HG03378 (cell line): ENCODE measurements around the gene COL6A3.

Experiments
- ATAC-seq: cut with Tn5 transposase; IDR thresholded peaks from one replicate; pipeline ENCODE4 v1.9.1; 2021; ENCODE audit warnings: mild to moderate bottlenecking, moderate library complexity; ENCODE audit not compliant: unreplicated experiment

COL6A3 gene

DNA sequence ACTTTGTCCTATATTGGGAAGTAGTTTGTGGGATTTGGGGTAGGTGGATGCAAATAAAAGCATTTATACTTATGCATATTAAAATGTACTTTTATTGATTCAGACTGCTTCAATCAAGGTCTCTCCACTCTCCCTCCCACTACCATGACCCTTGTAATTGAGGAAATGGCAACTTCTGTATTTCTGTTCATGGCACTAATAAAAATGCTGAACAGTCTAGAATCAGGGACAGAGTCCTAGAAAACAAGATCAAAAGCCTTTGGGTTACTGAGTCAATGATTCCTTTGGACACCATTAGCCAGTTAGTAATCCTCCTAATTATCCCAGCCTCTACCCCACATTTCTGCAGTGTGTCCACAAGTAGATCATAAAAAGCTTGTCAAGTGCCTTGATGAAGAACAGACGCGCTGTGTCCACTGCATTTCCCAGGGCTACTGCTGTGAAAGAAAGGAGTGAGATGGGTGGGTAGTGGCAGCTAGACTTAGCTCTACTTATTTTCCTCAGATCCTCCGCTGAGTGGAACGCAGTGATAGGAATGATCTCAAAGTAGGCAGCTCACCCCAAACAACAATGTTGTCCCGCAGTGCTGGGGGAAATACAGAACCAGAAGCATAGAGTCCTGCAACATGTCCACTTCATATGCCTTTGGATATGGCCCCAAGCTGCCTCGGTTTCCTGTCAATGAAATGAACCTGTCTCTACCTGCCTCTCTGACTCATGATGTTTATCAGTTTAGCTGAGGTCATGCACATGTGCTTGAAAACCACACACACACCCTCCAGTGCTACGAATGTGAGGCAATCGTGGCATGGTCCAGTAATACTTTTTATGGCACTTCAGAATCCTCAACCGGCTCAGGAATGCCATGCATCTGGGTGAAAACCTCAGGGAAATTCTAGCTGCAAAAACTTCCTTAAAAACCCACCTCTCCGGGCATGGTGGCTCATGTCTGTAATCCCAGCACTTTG lies 115.5 kb downstream of the COL6A3 start:
- ATAC-seq, result no peak

DNA sequence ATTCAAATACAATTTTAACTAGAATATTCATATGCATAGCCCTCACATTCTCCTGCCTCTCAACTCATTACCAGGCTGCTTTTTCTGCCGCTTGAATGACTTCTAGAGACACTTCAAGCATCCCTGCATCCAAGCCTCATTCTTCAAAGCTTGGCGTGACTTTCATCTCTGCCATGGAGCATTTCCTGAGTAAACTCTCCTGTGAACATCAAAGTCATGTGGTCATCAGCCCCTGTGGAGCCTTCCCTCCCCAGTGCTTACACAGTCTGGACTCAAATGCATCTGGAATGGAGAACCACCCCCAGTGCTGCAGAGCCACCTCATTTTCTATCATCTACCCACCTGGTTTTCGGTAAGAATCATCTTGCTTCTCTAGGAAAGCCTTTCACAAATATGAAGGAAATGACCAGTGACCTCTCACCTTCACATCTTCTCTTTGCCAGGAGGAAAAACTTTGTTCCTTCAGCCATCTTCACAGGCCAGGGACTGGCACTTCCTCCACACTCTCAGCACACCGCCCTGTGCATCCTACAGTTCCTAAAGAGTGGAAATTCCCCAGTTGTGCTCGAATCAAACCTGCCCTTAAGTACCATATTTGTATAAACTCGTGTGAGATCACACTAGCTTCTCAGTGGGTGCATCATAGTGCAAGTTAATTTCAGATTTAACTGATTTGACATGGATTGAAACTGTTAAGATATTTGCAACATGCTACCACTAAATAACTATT lies 116.4 kb downstream of the COL6A3 start:
- ATAC-seq, result no peak

DNA sequence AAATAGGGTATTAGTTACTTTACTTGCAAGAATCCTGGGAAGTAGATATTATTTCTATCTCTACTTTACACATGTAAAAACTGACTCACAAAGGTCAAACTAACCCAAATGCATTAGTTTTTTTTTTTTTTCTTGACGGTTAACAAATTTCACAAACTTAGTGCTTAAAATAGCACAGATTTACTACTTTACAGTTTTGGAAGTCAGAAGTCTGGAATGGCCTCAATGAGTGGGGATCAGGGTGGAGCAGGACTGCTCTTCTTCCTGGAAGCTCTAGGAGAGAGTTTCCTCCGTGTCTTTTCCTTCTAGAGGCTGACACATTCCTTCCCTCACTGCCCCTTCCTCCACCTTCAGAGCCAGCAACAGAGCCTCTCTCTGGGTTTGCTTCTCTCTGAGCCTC lies 117.2 kb downstream of the COL6A3 start:
- ATAC-seq, result no peak

DNA sequence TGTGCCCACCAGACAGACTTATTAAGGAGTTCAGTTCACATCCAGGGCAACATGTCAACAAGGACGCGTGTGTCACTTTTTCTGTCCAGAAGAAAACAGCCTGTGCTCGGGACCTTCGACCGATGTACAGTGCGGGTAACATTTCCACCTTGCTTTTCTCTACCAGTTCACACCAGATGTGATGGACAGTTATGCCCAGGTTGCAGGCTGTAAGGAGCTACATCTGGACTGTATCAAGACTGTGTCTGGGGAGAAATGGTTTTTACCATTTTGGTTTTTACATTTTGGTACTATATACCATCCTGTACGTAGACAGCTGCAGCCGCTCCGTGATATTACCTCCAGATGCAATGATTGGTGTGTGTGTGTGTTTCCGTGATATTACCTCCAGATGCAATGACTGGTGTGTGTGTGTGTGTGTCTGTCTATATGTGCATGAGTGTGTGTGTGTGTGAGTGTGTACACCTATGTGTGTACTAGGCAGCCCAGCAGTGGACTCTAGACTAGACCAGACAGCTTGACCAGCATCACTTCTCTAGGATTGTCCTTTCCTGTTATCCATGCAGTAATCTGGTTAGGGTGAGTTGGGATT lies 118.0 kb downstream of the COL6A3 start:
- no peak for ATAC-seq

DNA sequence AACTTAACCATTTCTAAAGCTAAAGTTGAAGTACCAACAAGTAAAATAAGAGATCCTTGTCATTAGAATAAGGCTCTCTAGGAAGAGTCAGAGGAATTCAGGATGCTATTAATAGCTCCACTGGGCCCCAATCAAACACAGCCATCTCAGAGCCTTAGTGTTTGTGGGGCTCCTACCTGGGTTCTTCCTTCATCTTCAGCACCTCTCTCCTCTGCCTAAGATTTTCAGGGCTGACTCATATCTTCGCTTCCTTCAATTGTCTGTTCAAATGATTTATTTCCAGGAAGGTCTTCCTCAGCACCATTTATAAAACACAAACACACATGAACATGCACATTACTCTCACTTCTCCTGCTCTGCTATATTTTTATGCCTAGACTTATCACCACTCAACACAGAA lies 119.5 kb downstream of the COL6A3 start:
- ATAC-seq, result no peak

DNA sequence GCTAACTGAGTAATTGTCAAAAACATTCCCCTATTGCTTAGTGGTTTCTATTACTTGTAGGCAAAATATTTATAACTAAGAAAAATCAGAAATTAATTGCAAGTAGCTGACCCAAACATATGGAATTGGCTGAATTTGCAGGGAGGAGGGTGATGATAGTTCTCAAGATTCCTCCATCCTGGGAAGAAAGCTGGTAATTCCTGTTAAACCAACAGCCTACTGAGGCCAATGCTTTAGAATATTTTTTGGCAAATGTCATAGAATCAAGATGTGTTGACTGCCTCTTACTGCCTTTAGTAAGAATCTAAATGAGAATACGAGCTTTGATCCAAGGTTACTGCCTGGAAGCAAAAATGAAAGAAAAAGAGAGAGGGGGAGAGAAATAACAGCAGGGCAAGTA lies 120.0 kb downstream of the COL6A3 start:
- no peak for ATAC-seq

DNA sequence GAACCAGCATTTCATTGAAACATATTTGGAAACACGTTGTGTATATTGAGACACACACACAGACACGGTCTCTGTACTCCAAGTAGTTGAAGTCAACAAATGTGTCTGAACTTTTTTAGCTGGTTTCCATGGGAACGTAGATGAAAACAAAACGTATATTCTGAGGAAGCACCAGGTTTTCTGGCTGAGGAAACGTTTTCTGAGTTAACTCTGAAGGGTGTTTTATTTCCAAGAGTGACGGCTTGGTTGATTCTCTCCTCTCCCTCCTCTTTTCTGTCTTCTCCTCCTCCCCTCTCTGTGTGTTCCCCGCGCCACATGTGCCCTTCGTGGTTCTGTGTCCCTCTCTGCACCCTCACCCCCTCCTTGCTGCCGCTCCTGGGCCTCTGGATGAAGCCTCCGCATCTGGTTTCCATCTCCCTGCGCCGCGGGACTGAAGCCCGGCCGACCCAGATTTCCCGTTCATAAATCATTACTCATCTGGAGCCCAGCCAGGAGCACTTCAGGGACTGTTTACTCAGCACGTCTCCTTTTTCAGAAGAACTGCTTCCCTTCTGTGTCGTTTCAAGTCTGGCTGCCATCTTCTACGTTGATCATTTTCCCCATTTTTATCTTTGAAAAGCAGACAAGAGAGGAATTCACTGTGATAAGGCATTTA lies 122.7 kb downstream of the COL6A3 start:
- ATAC-seq, result no peak

DNA sequence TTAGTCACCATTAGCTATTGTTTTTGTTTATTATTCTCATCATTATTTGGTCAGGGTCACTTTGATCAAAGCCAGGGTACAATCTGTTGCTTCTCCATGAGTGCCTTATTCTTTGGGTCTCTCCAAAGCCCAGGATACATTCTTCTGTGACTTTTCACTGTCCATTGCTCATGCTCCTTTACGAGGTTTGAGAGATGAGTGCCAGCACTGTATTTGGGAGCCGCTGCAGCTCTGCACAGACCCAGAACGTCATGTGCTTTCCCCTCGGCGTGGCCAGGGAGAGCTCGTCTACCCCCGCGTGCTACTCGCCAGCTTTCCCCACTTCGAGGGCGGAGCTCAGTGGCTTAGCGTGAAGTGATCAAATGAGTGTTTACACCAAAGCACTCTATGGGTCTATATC lies 123.7 kb downstream of the COL6A3 start:
- ATAC-seq, result no peak

DNA sequence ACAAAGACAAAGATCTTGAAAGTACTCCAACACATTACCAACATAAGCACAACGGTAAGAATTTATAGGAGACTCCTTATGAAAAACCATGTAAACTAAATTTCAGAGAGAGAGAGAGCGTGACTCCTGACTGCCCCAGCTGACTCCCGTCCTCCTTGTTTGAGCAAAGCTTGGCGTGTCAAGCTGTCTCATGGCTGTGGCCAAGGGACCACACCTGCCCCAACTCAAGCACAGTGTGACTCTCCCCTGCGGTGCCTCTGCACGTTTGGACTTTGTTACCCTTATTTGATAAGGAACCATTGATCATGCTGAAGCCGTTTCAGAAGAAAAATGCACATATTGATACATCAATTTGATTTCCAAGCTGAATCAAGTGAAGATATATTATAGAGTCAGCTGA lies 124.8 kb downstream of the COL6A3 start:
- no peak for ATAC-seq

DNA sequence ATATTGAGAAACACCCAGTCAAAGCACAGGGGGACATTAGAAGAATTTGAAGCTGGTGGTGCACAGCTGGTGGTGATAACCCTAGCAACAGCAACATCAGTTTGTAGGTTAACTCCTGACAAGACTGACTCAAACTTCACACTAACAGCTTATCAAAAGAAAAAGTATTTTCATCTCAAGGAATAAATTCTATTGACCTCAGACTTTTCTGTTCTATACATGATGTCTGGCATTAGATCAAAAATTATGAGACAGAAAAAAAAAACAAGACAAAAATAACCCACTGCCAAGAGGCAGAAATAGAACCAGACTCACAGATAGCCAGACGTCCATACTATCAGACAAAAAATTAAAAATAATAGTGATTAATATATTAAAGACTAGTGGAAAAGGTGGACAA lies 126.1 kb downstream of the COL6A3 start:
- ATAC-seq, result no peak

DNA sequence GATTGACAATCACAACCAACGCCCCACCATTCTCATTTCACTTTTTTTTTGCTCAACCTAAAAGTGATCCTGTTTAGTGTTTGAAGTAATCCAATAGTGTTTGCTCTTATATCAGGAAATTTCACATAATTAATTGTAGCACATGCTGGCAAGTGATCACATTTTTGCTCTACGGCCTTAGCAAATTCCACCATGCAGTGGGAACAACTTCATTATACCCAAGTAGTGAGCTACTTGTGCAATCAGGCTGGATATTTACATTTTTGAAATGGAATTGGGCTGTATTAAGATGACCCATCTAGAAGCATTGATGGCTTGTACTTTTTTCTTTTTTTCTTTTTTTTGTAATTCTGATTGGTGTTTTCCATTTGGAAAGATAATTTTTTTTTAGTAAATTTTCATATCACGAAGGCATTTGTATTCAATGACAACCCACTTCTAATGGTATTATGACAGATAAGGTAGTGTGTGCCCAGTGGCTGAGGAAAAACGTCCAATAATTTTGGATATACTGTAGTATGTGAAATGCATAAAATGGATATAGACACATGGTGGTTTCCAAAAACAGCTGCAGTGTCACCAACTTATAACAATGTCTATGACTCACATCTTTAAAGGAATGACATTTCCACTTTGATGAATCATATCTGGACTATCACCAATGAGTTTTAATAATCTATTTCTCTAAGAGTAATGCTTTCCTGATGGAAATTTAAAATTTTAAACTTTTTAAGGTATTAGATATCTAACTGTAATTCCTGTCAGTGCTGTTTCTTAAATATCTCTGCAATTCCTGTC lies 130.6 kb downstream of the COL6A3 start:
- ATAC-seq, result no peak

DNA sequence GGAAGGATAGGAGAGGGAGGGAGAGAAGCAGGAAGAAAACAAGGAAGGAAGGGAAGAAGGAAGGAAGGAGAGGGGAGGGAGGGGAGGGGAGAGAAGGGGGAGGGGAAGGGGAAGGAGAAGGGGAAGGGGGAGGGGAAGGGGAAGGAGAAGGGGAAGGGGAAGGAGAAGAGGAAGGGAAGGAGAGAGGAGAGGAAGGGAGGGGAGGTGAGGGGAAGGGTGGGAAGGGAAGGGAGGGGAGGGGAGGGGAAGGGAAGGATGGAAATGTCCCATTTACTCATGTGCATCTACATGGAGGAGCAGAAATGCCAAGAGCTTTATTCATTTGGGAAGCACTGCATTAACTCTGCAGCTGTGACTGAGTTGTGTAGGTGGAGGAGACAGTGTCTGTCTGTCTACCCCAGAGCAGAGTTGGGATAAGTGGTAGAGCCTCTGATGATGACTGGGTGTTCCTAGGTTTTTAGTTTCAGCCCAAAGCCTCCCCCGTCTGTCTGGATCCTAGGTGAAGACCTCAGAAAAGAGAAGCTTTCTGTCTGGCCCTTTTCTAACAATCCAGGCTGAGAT lies 131.3 kb downstream of the COL6A3 start:
- ATAC-seq, result no peak

DNA sequence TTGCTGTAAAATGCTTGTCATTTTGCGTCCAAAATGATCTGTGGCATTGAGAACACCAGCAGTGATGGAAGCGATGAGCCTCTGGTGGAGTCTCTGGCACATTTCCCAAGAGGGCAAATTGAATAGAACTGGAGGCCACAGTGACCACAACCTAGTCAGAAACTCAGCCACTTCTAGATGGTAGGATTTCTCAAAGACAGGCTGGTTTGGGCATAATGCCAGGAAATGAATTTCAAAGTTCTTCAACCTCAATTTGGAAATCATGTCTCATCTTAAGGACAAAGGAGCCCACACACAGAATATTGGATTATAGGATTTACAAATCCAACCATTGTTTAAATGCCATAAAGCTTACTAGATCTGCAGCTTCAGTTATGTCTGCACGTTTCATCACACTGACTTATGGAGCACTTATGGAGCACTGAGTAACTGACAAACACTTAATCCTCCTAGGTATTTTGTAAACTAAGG lies 132.1 kb downstream of the COL6A3 start:
- ATAC-seq, result no peak

DNA sequence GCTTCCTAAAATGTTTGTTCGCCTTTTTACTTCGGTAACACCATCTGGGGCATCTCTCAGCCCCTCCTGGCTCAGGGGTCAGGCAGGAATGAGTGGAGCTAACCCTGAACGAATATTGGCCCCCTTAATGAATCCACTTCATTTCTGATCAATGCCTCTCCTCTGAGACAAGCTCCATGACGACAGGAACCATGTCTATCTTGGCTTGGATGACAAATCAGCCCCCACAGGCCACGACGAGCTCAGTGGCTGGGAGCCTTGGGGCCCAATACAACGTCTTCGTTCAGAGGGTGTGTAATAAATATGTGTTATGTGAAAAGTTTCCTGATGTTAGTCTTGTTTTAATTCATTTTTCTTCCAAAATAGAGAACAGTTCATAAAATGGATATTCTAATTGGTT lies 133.0 kb downstream of the COL6A3 start:
- ATAC-seq, result no peak

DNA sequence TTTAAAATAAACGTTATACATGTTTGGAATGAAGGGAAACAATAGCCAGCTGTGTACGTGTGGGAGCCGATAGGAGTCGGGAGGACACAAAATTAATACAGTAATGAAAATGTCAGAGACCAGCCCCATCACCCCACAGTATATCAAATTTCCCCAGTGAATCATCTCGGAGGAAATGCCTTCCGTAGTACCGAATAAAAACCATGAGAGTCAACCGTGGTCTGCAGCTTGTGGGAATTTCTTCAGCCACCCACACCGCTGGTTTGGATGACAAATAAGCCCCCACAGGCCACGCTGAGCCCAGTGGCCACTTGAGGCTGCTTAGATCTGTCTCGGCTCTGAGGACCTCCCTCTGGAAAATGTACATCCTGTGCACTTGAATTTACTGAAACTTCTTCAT lies 133.7 kb downstream of the COL6A3 start:
- ATAC-seq, result no peak

DNA sequence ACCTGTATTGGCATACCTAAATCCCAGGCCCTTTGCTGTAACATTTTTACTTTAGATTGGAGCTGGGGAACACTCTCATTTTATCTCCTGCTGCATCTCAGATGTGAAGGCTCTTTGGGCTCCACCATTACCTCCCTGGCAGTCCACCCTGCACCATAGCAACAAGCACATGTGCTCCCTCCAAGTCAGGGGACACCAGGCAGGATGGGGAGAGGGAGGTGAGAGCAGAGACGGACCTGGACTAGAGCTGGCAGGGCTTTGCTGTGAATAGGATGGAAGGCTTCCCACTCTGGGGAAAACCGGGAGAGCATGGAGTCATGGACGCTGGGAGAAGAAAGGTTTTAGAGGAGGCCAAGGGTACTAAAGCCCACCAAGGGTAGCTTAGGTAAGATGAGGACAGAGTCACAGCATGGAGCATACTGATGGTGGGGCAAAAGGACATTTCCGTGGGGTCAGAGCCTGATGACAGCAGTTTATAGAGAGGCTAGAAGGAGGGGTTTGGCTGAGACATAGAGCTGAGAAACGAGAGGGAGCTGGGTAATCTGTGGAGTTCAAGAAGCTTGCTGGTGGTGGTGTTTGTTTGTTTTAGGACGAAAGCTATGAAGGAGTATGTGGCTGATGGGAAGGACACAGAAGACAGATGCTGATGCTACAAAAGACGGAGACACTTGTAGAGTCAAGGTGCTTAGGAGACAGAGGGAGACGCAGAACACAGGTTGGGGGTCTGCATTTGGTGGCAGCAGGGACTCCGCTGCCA lies 134.8 kb downstream of the COL6A3 start:
- no peak for ATAC-seq

DNA sequence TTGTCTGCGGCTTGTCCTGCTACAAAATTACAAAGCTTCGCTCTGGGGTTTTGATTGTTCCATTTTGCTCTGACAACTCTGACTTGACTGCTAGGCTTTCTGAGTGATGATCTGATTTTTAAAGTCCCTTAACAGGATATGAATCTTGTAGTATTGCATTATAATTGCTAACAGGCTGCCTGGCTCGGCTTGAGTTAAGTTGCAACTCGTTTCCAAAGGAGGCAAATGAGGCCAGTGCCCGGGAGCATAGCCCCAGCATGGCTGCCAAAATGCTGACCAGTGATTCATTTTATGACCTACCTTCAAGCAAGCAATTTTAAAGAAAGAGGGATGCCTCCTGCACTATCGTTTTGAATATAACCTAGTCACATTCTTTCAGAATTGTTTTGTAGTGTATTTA lies 135.4 kb downstream of the COL6A3 start:
- no peak for ATAC-seq

DNA sequence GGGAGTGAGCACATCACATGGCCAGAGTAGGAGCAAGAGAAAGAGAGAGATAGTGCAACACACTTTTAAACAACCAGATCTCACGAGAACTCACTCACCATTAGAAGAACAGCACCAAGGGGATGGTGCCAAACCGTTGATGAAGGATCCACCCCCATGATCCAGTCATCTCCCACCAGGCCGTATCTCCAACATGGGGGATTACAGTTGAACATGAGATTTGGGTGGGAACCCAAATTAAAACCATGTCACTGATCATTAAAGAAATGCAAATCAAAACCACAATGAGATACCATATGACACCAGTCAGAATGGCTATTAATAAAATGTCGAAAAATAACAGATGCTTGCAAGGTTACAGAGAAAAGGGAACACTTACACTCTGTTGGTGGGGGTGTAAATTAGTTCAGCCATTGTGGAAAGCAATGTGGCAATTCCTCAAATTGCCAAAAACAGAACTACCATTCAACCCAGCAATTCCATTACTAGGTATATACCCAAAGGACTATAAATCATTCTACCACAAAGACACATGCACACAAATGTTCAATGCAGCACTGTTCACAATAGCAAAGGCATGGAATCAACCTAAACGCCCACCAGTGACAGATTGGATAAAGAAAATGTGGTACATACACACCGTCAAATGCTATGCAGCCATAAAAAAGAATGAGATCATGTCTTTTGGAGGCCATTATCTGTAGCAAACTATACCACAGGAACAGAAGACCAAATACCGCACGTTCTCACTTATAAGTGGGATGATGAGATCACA lies 137.1 kb downstream of the COL6A3 start:
- ATAC-seq, result no peak
